T-helper 22 cell (primary cell): ENCODE measurements around the gene KCNIP1.

Experiments used
- DNase-seq: peaks from one replicate; pipeline ENCODE4 v3.0.0-alpha.2; 2020; ENCODE audit warnings: low read depth

Gene KCNIP1

GRCh38 chr5:170597872-170598271 lies 94.1 kb downstream of the KCNIP1 start:
- DNase-seq: no peak

- DNase-seq: no peak
These were observed 95.9 kb downstream of the KCNIP1 start for GRCh38 chr5:170599756-170600155.

GRCh38 chr5:170601619-170602018 lies 97.8 kb downstream of the KCNIP1 start:
- no peak for DNase-seq

- no peak for DNase-seq
These were observed 99.3 kb downstream of the KCNIP1 start for GRCh38 chr5:170603109-170603508.

GRCh38 chr5:170603578-170604565 lies 100.1 kb downstream of the KCNIP1 start:
- DNase-seq: no peak

GRCh38 chr5:170606941-170607340 lies 103.1 kb downstream of the KCNIP1 start:
- DNase-seq: no peak

GRCh38 chr5:170611449-170612090 lies 107.8 kb downstream of the KCNIP1 start:
- no peak for DNase-seq

- no peak for DNase-seq
These were observed 108.4 kb downstream of the KCNIP1 start for GRCh38 chr5:170612256-170612678.

GRCh38 chr5:170614065-170614490 lies 110.3 kb downstream of the KCNIP1 start:
- no peak for DNase-seq

- DNase-seq: no peak
These were observed 110.9 kb downstream of the KCNIP1 start for GRCh38 chr5:170614720-170615119.

GRCh38 chr5:170617533-170618490 lies 114.0 kb downstream of the KCNIP1 start:
- DNase-seq: no peak

GRCh38 chr5:170619869-170620268 lies 116.0 kb downstream of the KCNIP1 start:
- DNase-seq: no peak

GRCh38 chr5:170622933-170623332 lies 119.1 kb downstream of the KCNIP1 start:
- DNase-seq: no peak

GRCh38 chr5:170623576-170624181 lies 119.9 kb downstream of the KCNIP1 start:
- DNase-seq: no peak

- no peak for DNase-seq
These were observed 121.7 kb downstream of the KCNIP1 start for GRCh38 chr5:170625221-170626165.

- no peak for DNase-seq
These were observed 122.8 kb downstream of the KCNIP1 start for GRCh38 chr5:170626507-170627150.

GRCh38 chr5:170627271-170627670 lies 123.5 kb downstream of the KCNIP1 start:
- DNase-seq: no peak

GRCh38 chr5:170628028-170628427 lies 124.2 kb downstream of the KCNIP1 start:
- no peak for DNase-seq

- DNase-seq: no peak
These were observed 125.1 kb downstream of the KCNIP1 start for GRCh38 chr5:170628691-170629565.
